NCI-H748 treated with DMSO at 0.1 percent for 48 hours (cell line): ENCODE measurements around the gene NACC1.
"Not testable (repeated sequence)": the region's sequence is repeated elsewhere in the genome, so short reads cannot be mapped to it uniquely, and the experiment has no call there.

Experiments used
- DNase-seq: peaks from one replicate; lab custom pipeline; 2025; lab: John Stamatoyannopoulos, UW

The NACC1 gene

GRCh38 chr19:13146763-13147563 lies 28.9 kb downstream of the NACC1 start:
- no peak for DNase-seq

GRCh38 chr19:13149173-13149627 lies 31.1 kb downstream of the NACC1 start:
- DNase-seq: not testable (repeated sequence)

GRCh38 chr19:13149628-13150186 lies 31.6 kb downstream of the NACC1 start:
- DNase-seq: no peak

- peak; percentile 53 for DNase-seq
These were observed 32.3 kb downstream of the NACC1 start, which contains the start of the genes IER2 and STX10 for GRCh38 chr19:13150187-13150930. Gene IER2 (plus strand): TSS chr19:13150411. CDS start chr19:13153187, 2,776 bp downstream. Gene STX10 (minus strand): TSS chr19:13150375. CDS start chr19:13150173, 202 bp downstream.

- no peak for DNase-seq
These were observed 33.0 kb downstream of the NACC1 start for GRCh38 chr19:13150931-13151604.

GRCh38 chr19:13151605-13152355 lies 33.7 kb downstream of the NACC1 start:
- DNase-seq: peak; percentile 89

GRCh38 chr19:13152356-13152973 lies 34.4 kb downstream of the NACC1 start:
- DNase-seq: peak; percentile 48

- DNase-seq: peak; percentile 79
These were observed 35.0 kb downstream of the NACC1 start for GRCh38 chr19:13152974-13153568.

- DNase-seq: no peak
These were observed 35.6 kb downstream of the NACC1 start for GRCh38 chr19:13153569-13154240.

GRCh38 chr19:13154241-13154778 lies 36.2 kb downstream of the NACC1 start:
- peak; percentile 21 for DNase-seq

- DNase-seq: peak; percentile 52
These were observed 36.9 kb downstream of the NACC1 start for GRCh38 chr19:13154911-13155471.

GRCh38 chr19:13155472-13156359 lies 37.7 kb downstream of the NACC1 start:
- DNase-seq: peak; percentile 28

- DNase-seq: no peak
These were observed 41.6 kb downstream of the NACC1 start for GRCh38 chr19:13159713-13160112.

GRCh38 chr19:13160557-13160956 lies 42.5 kb downstream of the NACC1 start:
- DNase-seq: no peak

GRCh38 chr19:13162724-13163608 lies 44.9 kb downstream of the NACC1 start:
- peak; percentile 10 for DNase-seq

- no peak for DNase-seq
These were observed 45.7 kb downstream of the NACC1 start for GRCh38 chr19:13163609-13164342.
